ENCODE measurements around the gene TVP23C. TPM values are rescaled to one million over a fixed set of nuclear protein-coding genes. Genes with fewer than 3 reads are reported as not detected.

The TVP23C gene
- total RNA-seq, 4 donors from 2014 or later = 8.3 to 20.2 (median 14.3) TPM

DNA sequence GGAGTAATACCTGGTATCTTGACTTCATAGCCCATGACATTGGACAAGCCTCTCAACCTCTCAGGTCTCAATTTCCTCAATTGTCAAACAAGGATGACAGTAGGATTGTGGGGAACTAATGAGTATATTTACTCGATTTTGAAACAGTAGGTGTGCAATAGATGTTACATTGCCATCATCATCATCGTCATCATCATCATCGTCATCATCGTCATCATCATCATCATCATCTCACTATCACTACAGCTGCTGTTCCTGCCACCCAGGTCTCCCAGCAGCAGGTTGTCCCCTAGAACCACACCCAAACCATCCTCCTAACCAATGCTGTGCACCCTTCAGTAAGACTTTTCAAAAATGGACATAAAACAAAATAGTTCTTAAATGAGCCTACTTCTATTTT, 71.1 kb downstream of the TVP23C start:
- TF ChIP-seq, protein P1, sequence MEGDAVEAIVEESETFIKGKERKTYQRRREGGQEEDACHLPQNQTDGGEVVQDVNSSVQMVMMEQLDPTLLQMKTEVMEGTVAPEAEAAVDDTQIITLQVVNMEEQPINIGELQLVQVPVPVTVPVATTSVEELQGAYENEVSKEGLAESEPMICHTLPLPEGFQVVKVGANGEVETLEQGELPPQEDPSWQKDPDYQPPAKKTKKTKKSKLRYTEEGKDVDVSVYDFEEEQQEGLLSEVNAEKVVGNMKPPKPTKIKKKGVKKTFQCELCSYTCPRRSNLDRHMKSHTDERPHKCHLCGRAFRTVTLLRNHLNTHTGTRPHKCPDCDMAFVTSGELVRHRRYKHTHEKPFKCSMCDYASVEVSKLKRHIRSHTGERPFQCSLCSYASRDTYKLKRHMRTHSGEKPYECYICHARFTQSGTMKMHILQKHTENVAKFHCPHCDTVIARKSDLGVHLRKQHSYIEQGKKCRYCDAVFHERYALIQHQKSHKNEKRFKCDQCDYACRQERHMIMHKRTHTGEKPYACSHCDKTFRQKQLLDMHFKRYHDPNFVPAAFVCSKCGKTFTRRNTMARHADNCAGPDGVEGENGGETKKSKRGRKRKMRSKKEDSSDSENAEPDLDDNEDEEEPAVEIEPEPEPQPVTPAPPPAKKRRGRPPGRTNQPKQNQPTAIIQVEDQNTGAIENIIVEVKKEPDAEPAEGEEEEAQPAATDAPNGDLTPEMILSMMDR (IDR thresholded peaks at IDR 0.05; ENCODE audit: low read depth) = no peak

DNA sequence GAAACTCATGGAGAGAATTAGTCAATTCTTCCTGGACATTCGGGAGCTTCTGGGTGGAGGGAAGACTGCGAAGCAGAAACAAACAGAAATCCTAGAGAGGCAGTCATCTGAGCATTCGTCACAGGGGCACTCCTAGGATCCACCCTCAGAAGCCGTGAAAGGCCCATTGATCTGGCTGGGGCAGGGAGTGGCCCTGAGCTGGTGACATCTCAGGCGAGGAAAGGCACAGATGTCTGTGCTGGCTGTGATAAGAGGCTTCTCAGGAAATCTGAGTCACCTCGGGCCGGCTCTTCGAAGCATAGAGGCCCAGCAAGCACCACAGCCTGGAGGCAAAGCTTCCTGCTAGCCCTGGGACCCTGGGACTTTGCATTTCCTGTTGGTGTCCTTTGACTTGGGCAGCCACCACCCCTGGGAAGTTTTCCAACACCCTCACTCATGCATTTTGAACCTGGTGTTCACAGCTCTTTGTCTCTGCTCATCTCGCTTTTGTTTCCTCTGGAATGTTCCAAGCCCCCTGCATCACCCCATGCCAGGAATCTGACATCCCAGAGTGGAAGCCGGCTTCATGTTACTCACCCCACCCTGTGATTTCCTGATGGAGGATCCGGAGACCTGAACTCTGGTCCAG, 72.5 kb downstream of the TVP23C start:
- TF ChIP-seq, protein P1 (IDR thresholded peaks at IDR 0.05; ENCODE audit: low read depth) = no peak

GRCh38 chr17:15488557-15488956, 74.7 kb downstream of the TVP23C start:
- TF ChIP-seq, protein P1 (IDR thresholded peaks at IDR 0.05; ENCODE audit: low read depth) = no peak

DNA sequence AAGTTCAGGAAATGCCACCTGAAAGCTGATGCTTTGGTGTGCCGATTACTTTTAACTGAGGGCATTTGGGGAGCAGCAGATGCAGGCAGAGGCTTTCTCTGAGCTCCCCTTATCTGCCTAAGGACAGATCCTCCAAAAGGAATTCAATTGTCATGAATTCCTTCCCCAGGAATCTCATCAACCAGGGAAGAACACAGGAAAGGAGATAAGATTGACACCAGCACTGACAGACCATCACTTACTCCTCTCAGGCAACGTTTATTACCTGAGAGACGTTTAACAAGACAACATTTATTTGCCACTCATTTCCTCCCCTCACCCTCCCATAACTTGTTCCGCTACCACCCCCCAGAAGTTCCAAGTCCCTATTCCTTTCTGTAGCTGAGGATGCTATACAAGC, 78.2 kb downstream of the TVP23C start:
- TF ChIP-seq, protein P1 (IDR thresholded peaks at IDR 0.05; ENCODE audit: low read depth) = no peak

DNA sequence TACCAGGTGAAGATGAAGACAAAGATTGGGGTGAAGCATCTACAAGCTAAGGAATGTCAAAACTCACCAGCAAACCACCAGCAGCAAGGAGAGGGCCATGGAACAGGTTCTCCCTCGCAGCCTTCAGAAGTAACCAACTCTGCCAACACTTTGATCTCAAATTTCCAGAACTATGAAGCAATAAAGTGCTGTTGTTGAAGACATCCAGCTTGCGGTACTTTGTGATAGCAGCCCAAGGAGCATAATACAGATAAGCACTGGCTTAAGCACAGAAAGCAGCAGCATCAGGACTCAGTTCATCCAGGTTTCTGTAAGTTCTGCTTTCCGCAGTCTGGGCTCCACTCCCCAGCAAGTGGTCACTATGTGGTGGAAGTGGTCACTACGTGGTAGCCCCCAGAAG, 79.9 kb downstream of the TVP23C start:
- TF ChIP-seq, protein P1 (IDR thresholded peaks at IDR 0.05; ENCODE audit: low read depth) = no peak

DNA sequence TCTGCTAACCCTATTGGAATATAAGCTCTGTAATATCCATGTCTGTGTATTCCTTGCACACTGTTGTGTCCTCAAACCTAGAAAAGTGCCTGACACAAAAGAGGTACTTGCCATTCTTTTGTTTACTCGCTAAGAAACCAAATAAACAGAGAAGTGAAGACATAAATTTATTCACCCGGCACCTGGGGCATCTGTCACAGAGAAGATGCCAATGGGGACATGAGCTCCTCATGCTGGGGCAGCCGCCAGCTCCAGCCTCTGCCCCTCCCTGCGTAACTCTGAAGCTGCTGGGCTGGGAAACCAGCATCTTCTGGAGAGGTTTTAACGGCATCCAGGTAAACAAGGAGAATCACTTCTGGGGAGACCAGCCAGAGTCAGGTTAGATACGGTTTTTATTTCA, 80.8 kb downstream of the TVP23C start:
- TF ChIP-seq, protein P1 (IDR thresholded peaks at IDR 0.05; ENCODE audit: low read depth) = no peak

DNA sequence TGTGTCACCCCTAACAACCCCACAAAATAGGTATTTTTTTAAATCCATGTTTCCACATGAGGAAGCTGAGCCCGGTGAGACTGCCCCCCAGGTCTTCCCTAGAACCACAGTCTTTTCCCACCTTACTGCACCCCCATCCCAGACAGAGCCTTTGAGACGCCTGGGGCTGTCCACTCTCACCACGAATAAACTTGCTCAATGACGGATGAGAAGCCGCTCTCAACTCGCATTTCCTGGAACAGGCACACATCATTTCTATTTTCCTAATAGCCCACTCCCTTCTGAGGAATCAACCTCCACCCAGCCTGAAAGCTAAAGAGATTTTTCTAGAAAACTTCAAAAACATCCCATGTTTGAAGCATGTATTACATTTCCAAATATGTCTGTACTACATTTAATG, 81.8 kb downstream of the TVP23C start:
- TF ChIP-seq, protein P1 (IDR thresholded peaks at IDR 0.05; ENCODE audit: low read depth) = no peak

Measured in subcutaneous adipose tissue (tissue), 4 donors.